ENCODE measurements around the gene MOGAT1. TPM values are rescaled to one million over a fixed set of nuclear protein-coding genes. Genes with fewer than 3 reads are reported as not detected.
A peak's percentile ranks its signal among the peaks of the same experiment; 100 is the strongest.

MOGAT1 gene
- total and polyA plus RNA-seq, 2 of the 8 experiments (the other 6 are each of a cell fraction or from before 2014, with no cell fraction given): 0.11 to 0.67 TPM

- Histone ChIP-seq H2BK120ac (replicated peaks; ENCODE audit: low read depth, low read length) (peak within 1 kb of the TSS; percentile 84), H2AFZ (ENCODE audit: low read length) (peak within 1 kb of the TSS; percentile 97), H3K27me3 (replicated peaks in 1 of 4; ENCODE audit: control insufficient read depth in 3 of 4, extremely low read depth in 1 of 4, insufficient read depth in 3 of 4, low read length in 3 of 4) (no peaks in the 10 kb centered on the region), H3K4me2 (ENCODE audit: insufficient read depth in 1 of 2, low read depth in 2 of 2, low read length in 2 of 2) (peak within 1 kb of the TSS; percentile 83 to 90), H3K4me3 (ENCODE audit: extremely low read depth in 1 of 4, insufficient read depth in 2 of 4, low read depth in 3 of 4, low read length in 4 of 4) (peak within 1 kb of the TSS; percentile 81 to 99 (median 94)), H4K91ac (replicated peaks; ENCODE audit: insufficient read length, low read length) (peak within 1 kb of the TSS; percentile 46), H4K8ac (ENCODE audit: extremely low read depth, insufficient read depth, low read length) (no peak within 1 kb of the TSS; the same call in 1 of the 2 replicates), H3K9ac (replicated peaks in 1 of 4; ENCODE audit: extremely low read depth in 1 of 4, low read depth in 3 of 4, low read length in 3 of 4) (peak within 1 kb of the TSS; percentile 80 to 99 (median 95)), H2BK12ac (ENCODE audit: low read depth, low read length) (peak within 1 kb of the TSS; percentile 40; the same call in 1 of the 2 replicates), H2BK20ac (ENCODE audit: low read length) (no peak within 1 kb of the TSS), H3K4me1 (replicated peaks in 1 of 4; ENCODE audit: control insufficient read depth in 3 of 4, insufficient read depth in 4 of 4, low read length in 3 of 4) (peaks cover 0 to 3% (median under 1%) of the 10 kb centered on the region in 4 experiments; a peak in 2 of 7 replicates), H3K14ac (ENCODE audit: insufficient read length) (no peak within 1 kb of the TSS), H3K56ac (replicated peaks; ENCODE audit: insufficient read length, low read depth, low read length) (peak within 1 kb of the TSS; percentile 71), H3K27ac (ENCODE audit: low read depth, low read length) (peak within 1 kb of the TSS; percentile 98), H4K5ac (ENCODE audit: insufficient read length, low read depth, low read length) (peak within 1 kb of the TSS; percentile 89), H4K20me1 (replicated peaks in 1 of 2; ENCODE audit: control insufficient read depth in 1 of 2, insufficient read depth in 2 of 2, low read length in 2 of 2) (peaks cover 0 to 5% of the 10 kb centered on the region in 2 experiments), H2AK5ac (ENCODE audit: low read depth, low read length) (0 out of 2 replicates have a peak within 1 kb of the TSS, but pooled peaks have one; percentile 18), H3K36me3 (ENCODE audit: control insufficient read depth in 2 of 4, insufficient read depth in 4 of 4, low read length in 3 of 4) (0 out of 8 replicates have a peak, but pooled peaks cover 0 to 2% (median 0%) of the 10 kb centered on the region in 4 experiments), H3K79me1 (ENCODE audit: low read depth, low read length) (peaks cover 2% of the 10 kb centered on the region; the same call in 1 of the 2 replicates), H2BK15ac (ENCODE audit: low read length) (no peak within 1 kb of the TSS), H3K9me3 (ENCODE audit: insufficient read depth in 2 of 2, low read depth in 1 of 2, low read length in 1 of 2) (no peaks in the 10 kb centered on the region), H3K18ac (ENCODE audit: extremely low read depth, low read length) (peak within 1 kb of the TSS; percentile 91), H3K4ac (replicated peaks; ENCODE audit: insufficient read length, low read depth, low read length) (peak within 1 kb of the TSS; percentile 27), H3K79me2 (ENCODE audit: control insufficient read depth in 1 of 2, insufficient read depth in 2 of 2, low read length in 2 of 2) (peaks cover 5 to 59% of the 10 kb centered on the region in 2 experiments), H2BK5ac (ENCODE audit: low read depth, low read length) (peak within 1 kb of the TSS; percentile 91), H3K23me2 (ENCODE audit: low read depth, low read length) (peaks cover 4% of the 10 kb centered on the region), H3K23ac (ENCODE audit: insufficient read length) (no peak within 1 kb of the TSS)
- 2% methylated on average over 45 of the region's 45 CpGs; no CpG with 5 or more reads in 1 of the 2 experiments for WGBS, 2 experiments (ENCODE audit: extremely low coverage in 1 of 2, insufficient coverage in 1 of 2, insufficient read length in 1 of 2, insufficient replicate concordance in 2 of 2, low coverage in 1 of 2, low lambda C conversion rate in 2 of 2, missing lambda C conversion rate in 1 of 2)
- ChIA-PET POLR2A (ENCODE audit: partially characterized antibody) (interaction anchor here (1.0 to 2.4 kb wide), 3 partner anchors 14 to 16 kb away, joined by 3 to 7 read pairs (median 4); partner anchors contain the start of gene MOGAT1), CTCF (ENCODE audit: partially characterized antibody) (interaction anchor here (1.2 kb wide), 1 partner anchor 247 kb away, joined by 3 read pairs; no protein-coding TSS in a partner anchor)
- DNase-seq (ENCODE audit: low read depth in 1 of 2, low spot score in 2 of 2) (peak; percentile 86 to 88), FAIRE-seq (no peak)
- TF ChIP-seq SIN3A (conservative IDR thresholded peaks at IDR 0.05 in 1 of 2, IDR thresholded peaks at IDR 0.05 in 1 of 2; ENCODE audit: low read depth in 1 of 2, low read length in 2 of 2): peak; percentile 83 to 96
- TF ChIP-seq SAP30 (IDR thresholded peaks at IDR 0.05; ENCODE audit: insufficient read depth, insufficient replicate concordance, low read length): peak; percentile 99
- peak; percentile 73 for TF ChIP-seq EGR1 (IDR thresholded peaks at IDR 0.05; ENCODE audit: borderline replicate concordance, low read depth, low read length)
- TF ChIP-seq SP4 (IDR thresholded peaks at IDR 0.05; ENCODE audit: low read length): peak; percentile 100
- no peak for TF ChIP-seq SIX5 (IDR thresholded peaks at IDR 0.05; ENCODE audit: low read depth, low read length)
- 0 out of 2 replicates have a peak, but pooled peaks have one; percentile 10 for TF ChIP-seq USF2 (IDR thresholded peaks at IDR 0.05; ENCODE audit: low read length)
- peak; percentile 67; the same call in 1 of the 2 replicates for TF ChIP-seq POLR2AphosphoS5 (IDR thresholded peaks at IDR 0.05; ENCODE audit: low read depth, low read length)
- TF ChIP-seq HDAC2 (IDR thresholded peaks at IDR 0.05; ENCODE audit: borderline replicate concordance in 1 of 2, low read depth in 2 of 2, low read length in 2 of 2): peak; percentile 56 to 91; a peak in 1 of 4 replicates
These were observed 15.5 kb upstream of the MOGAT1 start, which contains the start of gene FARSB for GRCh38 chr2:222655787-222656525. FARSB (minus strand) TSS chr2:222656092; CDS start chr2:222656073, 19 bp downstream.
